Measurements from ENCODE around the gene FOXL3.
"Not testable (repeated sequence)": the region's sequence is repeated elsewhere in the genome, so short reads cannot be mapped to it uniquely, and the experiment has no call there.

The FOXL3 gene

DNA sequence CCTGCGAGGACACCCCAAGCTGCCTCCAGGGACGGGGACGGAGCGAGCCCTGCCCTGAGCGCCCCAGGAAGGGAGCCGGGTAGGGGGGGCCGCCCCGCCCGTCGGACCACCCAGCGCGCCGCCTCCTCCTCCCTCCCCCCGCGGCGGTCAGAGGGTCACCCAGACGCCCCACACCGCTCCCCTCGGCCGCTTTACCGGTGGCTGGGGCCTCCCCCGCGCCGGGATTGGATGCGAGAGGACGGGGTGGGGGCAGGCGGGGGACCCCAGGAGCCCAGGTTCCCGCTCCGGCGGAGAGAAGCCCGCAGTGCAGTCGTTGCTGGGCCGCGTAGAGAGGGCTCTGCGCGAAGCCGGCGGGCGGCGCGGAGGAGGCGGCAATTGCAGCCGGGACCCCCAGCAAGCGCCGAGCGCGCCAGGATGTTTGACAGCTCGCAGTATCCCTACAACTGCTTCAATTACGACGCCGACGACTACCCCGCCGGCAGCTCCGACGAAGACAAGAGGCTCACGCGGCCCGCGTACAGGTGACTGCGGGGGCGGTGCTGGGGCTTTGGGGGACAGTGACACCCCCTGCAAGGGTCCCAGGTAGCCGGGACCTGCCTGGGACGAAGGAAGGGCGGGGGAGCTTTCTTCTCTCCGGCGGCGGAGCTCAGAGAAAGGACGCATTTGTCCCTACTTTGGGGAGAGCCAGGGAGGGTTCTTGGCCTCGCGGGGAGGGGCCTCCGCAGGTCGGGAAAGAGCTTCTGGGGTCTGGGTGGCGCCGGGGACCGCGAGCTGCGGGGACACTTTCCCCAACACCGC is at the start of gene FOXL3:
FOXL3 (plus strand) TSS at position 415 of the 798 bp plus-strand sequence; CDS start at position 415, 0 bp downstream.
- DNase-seq (ENCODE audit: low read depth in 2 of 2, low spot score in 1 of 2): no peak

DNA sequence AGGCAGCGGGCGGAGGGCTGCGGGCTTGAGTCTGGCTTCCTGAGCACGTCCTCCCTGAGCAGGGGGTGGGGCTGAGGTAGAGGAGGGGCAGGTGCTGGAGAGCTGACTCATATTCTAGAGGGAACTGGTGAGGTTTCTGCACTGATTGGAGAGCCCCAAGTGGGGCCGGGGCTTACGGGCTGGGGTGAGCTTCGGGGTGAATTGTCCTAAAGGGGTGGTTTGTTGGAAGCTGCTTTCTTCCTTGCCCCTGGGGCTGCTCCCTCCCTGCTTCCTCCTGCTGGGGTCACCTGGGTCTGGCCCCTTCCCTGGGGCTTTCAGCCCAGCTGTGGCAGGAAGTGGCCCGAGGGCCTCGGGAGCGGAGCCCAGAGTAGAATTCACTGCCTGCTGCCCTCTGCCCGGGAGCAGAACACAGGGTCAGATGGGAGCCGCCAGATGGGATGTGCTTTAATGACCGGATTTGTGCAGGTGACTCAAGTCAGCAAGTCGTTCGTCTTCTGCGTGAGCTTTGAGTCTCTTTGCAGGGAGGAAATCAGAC is 49.0 kb upstream of the FOXL3 start:
- DNase-seq (ENCODE audit: low read depth in 2 of 2, low spot score in 1 of 2): no peak

GRCh38 chr7:241513-241912 is 48.5 kb upstream of the FOXL3 start:
- DNase-seq (ENCODE audit: low read depth in 2 of 2, low spot score in 1 of 2): no peak

DNA sequence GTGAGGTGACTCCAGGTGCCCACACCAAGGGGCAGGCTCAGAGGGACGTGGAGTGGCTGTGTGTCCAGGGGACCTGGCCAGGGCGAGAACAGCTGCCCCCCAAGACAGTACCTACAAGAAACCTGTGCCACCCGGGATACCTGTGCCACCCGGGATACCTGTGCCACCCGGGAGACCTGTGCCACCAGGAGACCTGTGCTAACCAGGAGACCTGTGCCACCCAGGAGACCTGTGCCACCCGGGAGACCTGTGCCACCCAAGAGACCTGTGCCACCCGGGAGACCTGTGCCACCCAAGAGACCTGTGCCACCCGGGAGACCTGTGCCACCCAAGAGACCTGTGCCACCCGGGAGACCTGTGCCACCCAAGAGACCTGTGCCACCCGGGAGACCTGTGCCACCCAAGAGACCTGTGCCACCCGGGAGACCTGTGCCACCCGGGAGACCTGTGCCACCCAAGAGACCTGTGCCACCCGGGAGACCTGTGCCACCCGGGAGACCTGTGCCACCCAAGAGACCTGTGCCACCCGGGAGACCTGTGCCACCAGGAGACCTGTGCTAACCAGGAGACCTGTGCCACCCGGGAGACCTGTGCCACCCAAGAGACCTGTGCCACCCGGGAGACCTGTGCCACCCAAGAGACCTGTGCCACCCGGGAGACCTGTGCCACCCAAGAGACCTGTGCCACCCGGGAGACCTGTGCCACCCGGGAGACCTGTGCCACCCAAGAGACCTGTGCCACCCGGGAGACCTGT is 47.0 kb upstream of the FOXL3 start:
- not testable (repeated sequence) for DNase-seq (ENCODE audit: low read depth in 2 of 2, low spot score in 1 of 2)

- DNase-seq (ENCODE audit: low read depth in 2 of 2, low spot score in 1 of 2): not testable (repeated sequence)
Measured at GRCh38 chr7:243580-243978, 46.4 kb upstream of the FOXL3 start.

DNA sequence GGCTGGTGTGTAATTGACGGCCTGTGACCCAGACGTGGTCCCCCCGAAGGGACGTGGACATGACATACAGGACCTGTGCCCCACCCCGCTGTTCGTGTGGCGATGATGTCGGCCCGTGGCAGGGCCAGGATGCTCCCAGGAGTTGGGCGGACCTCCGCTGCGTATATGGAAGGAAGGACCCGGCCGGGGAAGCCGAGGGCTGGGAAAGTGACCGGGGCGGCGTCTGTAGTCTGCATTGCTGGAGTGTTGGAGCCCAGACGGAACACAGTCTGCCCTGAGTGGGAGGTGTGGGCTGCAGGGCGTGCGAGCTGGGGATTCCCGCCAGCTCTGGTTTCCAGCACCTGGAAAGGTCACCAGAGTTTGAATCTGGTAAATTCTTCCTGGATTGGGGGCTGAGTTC is 45.0 kb upstream of the FOXL3 start:
- DNase-seq (ENCODE audit: low read depth in 2 of 2, low spot score in 1 of 2): no peak

DNA sequence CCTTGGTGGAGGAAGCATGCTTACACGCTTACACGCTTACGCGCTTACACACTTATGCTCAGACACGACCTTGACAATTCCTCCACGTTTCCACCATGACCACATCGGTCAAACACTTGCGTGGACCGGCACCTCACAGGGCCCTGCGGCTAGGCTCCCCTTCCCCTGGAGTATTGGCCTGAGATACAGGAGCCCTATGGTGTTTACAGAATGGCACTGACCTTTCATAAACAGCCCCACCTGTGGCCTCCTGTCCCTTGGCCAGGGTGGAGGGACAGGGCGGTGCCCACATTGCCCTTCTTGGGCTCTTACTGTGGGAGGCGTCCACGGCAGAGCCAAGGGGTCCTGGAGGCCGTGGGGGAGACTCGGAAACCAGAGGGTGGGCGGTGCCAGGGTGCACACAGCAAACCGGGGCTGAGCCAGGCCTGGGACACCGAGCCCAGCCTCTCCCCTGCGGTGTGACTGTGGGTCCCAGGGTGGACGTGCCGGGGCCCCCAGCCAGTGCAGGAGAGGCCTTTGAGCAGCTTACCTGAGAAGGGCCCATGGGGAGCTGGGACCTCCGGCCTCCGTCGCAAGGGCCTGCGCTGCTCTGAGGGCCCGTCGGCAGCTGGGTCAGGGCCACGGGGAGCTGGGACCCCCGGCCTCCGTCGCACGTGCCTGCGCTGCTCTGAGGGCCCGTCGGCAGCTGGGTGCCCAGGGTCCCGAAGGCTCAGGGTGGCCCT is 44.2 kb upstream of the FOXL3 start:
- DNase-seq (ENCODE audit: low read depth in 2 of 2, low spot score in 1 of 2): no peak

GRCh38 chr7:246451-246850 is 43.5 kb upstream of the FOXL3 start:
- DNase-seq (ENCODE audit: low read depth in 2 of 2, low spot score in 1 of 2): no peak

DNA sequence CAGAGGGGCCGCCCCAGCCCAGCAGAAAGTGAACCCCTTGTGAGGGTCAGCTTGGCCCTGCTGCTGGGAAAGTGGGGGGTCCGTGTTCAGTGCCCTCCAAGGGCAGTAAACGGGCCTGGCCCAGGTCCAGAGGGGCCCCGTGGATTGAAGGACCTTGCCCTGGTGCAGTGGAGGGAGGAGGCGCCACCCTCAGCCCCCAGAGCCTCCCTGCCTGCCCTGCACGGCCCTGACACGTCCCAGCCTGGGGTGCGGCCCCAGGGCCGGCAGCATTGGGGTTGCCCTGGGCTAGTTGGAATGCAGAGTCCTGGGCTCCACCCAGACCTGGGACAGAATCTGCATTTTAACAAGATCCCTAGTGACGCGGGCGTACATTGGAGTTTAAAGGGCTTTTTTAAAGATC is 42.8 kb upstream of the FOXL3 start:
- DNase-seq (ENCODE audit: low read depth in 2 of 2, low spot score in 1 of 2): no peak

GRCh38 chr7:247636-248035 is 42.3 kb upstream of the FOXL3 start:
- DNase-seq (ENCODE audit: low read depth in 2 of 2, low spot score in 1 of 2): no peak

- no peak for DNase-seq (ENCODE audit: low read depth in 2 of 2, low spot score in 1 of 2)
Measured at GRCh38 chr7:248732-249435, 41.1 kb upstream of the FOXL3 start.

DNA sequence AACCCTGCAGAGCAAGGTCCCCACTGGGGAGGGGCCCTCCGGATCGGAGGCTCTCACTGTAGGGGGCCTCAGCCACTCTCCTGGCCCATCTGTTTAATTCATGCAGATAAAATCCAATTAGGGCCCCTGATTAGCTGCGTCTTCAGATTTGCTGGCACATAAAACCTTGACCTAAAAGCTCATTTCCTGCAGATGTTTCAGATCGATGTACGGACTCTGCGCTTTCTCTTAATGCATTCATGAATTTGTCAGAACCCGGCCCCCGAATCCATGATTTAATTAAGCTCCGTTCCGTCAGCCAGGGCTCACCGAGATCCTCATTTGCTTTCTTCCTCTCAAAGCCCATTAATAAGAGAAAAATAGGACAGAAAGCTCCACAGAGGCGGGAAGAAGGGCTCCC is 40.0 kb upstream of the FOXL3 start:
- DNase-seq (ENCODE audit: low read depth in 2 of 2, low spot score in 1 of 2): no peak

DNA sequence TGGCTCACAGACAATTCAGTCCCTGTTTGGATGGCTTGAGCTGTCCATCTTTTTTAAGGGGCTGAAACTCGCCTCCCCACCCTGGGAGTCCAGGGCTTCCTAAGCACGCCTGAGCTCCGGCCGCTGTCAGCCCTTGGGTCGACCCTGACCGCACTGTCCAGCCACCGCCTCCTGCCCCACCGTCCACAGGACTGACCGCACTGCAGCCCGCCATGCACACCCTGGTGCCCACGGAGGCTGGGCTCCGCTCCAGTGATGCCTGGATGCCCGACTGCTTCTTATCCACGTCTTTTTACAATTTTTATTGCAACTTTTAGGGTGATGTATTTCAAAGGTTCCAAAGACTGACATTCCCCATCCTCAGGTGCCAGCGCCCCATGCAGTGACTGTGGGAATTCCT is 39.4 kb upstream of the FOXL3 start:
- no peak for DNase-seq (ENCODE audit: low read depth in 2 of 2, low spot score in 1 of 2)

DNA sequence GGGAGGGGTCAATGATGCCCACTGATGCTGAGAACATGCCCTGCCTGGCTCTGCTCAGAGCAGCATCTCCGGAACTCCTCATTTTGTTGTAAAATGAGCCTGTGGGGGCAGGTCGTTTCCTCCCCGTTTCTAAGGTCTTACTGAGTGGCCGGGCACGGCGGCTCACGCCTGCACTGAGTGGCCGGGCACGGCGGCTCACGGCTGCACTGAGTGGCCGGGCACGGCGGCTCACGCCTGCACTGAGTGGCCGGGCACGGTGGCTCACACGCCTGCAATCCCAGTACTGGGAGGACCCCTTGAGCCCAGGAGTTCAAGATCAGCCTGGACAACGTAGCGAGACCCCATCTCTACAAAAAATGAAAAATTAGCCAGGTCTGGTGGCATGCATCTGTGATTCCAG is 39.0 kb upstream of the FOXL3 start:
- no peak for DNase-seq (ENCODE audit: low read depth in 2 of 2, low spot score in 1 of 2)

DNA sequence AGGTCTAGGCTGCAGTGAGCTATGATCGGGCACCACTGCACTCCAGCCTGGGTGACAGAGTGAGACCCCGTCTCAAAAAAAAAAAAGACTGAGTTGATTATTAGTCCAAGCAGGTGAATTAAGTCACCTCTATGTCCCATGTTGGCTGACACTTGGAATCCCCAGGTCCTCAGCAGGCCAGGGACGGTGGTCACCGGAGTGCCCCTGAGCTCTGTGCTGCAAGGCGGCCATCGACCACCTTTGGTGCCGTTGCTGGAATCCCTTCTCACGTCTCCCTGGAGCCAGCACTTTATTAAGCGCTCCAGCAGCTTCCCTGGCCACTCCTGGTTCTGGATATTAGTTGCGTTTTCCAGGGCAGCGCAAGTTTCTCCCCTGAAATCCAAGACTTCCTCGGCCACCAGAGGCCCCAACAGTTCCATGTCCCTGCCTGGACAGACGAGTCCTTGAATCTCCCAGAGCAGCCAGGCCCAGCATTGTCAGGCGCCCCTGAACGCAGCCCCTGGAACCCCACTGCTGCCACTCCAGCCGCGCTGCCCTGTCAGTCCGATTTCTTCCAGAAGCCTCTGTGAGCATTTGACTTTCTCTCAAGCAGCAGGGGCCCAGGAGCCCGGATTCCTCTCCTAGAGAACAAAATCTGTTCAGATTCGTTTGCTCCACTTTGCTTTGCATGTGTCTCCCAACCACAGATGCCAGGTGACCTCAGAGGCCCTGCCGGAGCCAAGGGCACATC is 38.4 kb upstream of the FOXL3 start:
- no peak for DNase-seq (ENCODE audit: low read depth in 2 of 2, low spot score in 1 of 2)

DNA sequence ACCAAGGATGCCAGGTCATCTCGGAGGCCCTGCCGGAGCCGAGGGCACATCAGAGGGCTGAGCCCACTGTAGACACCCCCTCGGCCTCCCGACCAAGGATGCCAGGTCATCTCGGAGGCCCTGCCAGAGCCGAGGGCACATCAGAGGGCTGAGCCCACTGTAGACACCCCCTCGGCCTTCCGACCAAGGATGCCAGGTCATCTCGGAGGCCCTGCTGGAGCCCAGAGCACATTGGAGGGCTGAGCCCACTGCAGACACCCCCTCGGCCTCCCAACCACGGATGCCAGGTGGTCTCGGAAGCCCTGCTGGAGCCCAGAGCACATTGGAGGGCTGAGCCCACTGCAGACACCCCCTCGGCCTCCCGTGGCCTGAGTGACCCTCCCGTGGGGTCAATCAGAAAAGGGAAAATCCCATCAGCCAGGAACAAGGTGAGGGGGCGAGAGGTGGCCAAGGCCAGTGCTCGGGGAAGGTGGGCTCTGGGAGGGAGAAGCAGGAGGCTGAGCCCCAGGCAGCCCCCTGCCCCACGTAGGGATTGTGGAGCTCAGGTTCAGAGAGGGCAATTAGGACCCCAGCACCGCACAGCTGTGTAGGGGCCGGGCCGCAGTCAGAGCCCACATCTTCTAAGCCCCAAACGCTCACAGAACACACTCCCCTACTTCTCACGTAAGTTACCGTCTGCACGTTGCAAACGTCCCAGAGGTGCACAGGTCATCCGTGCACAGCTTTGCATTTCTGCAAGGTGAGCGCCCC is 37.6 kb upstream of the FOXL3 start:
- no peak for DNase-seq (ENCODE audit: low read depth in 2 of 2, low spot score in 1 of 2)

DNA sequence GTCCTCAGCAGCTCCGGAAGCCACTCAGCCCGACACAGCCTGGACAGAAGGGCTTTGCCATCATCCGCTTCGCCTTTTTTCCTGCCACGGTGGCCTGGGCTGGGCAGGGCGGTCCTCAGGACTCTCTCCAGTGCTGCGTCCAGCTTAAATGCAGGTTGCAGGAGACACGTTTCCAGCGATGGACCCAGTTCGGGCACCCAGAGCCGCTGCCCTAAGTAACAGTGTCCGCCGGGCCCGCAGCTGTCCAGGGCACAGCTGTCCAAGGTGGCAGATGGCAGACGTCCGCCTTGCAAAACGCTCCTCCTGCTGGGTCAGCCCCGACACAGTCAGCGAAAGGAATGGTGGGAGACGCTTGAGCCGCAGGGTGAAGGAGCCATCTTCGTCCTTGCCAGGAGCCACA is 37.0 kb upstream of the FOXL3 start:
- DNase-seq (ENCODE audit: low read depth in 2 of 2, low spot score in 1 of 2): no peak

DNA sequence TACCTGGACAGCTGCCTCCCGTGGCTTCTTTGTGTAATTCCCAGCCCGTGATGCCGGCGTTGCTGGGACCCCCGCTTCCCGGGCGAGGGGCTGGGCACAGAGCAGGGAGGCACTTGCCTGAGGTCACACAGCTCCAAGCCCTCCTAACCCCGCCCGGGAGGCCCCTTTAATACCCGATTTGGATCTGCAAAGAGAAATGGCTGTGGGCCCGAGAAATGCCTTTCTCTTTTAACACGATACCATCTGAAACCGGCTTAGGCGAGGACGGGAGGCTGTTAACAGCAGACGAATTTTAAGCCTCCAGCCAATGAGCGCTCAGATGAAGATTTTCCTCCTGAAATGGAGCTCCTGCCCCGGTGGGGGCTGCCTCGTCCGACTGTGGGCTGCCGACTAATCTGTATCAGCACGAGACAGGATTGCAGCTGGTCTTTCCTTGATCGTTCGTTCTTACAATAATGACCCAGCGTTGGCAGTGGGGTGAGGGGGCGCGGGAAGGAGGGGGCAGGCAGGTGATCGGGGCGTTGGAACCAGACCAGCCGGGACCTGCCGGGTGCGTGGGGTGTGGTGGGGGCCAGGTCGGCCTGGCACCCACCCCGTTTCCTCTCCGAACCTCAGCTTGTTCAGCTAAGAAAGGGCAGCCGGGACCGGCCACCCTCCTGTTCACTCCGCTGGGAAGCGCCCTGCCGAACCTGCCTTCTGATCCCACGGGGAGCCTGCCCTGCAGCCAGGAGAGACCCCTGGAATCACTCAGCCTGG is 36.2 kb upstream of the FOXL3 start:
- DNase-seq (ENCODE audit: low read depth in 2 of 2, low spot score in 1 of 2): no peak

All from stimulated activated CD8-positive, alpha-beta memory T cell treated with anti-CD3 and anti-CD28 coated beads, Interleukin-4, amount 100 ng/mL, for 4 hours (primary cell).